HG02981 (cell line): ENCODE data around the gene PLK5.

Experiments
- ATAC-seq: cut with Tn5 transposase; IDR thresholded peaks from one replicate; pipeline ENCODE4 v1.9.1; 2021; ENCODE audit warnings: mild to moderate bottlenecking, moderate library complexity; ENCODE audit not compliant: unreplicated experiment

Gene PLK5

GRCh38 chr19:1576242-1577089 is 52.6 kb downstream of the PLK5 start:
- ATAC-seq: no peak

DNA sequence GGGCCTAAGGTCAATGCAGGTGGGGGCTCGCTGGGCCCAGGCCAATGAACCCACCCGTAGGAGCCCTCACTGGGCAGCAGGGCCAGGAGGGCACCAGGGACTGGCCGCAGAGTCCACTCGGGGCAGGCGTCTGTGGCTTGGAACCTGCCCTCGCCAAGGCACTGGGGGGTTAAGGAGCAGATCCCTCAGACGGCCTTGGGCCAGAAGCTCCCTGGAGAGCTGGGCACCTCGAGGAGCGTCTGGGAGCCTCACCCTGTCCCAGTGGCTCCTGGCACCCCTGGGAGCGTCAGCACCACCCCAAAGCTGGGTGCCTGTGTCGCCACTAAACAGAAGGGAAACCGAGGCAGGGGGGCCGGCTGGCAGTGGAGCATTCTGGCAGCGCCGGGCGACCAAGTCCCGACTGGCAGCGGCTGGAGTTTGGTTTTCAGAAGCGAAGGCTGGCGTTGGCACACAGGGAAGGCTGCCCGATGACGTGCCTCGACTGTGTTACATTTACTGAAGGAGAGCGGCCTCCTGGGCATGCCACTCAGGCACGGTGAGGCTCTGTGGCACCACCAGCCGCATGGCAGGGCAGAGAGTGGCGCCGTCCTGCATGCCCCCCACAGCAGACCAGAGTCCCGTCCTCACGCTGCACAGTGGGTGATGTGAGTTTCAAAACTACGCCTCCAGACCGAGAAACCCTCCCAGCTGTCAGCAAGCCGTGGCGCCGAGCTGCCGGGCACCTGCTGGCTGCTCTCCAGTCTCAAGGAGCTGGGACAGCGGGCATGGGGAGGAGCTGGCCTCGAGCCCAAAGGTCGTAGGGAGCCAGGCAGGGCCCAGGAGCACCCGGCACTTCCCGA is 53.4 kb downstream of the PLK5 start:
- ATAC-seq: no peak

- ATAC-seq: no peak
Measured at GRCh38 chr19:1577929-1578618, 54.2 kb downstream of the PLK5 start.

- no peak for ATAC-seq
Measured at GRCh38 chr19:1579222-1579621, 55.3 kb downstream of the PLK5 start.

DNA sequence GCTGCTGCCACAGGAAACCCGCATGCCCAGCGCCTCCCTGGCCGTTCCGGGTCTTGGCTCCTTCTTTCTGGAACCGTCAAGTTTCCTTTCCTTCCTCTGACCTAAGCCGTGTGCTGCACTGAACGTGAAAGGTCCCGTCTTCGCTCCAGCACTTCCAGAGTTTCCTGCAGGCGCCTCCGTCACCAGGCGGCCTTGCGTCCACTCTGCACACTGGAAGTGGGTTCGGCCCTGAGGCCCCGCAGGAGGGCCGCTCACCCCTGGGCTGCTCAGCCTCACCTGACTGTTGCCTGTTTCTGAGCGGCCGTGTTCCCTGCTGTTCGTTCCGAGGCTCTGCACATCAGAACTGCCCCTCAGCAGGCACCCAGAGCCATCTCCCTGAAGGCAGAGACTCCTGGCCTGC is 56.5 kb downstream of the PLK5 start:
- no peak for ATAC-seq

GRCh38 chr19:1580957-1581356 is 57.1 kb downstream of the PLK5 start:
- no peak for ATAC-seq

DNA sequence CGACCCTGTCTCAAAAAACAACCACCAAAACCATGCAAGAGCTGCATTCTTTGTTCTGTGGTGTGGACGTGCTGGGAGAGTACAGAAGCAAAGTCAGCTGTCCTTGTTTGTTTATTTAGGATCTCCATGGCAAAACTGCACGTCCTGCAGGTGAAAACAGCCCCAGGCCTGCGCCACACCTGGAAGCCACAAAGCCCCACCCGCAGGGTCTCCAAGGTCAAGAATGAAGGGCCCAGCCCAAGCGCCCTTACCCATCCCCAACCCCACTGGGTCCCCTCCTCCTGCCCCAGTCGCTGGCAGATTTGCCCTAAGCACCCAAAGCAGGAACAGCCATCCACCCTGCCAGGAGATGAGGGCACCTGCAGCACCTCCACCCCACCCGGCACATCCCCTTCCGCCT is 58.3 kb downstream of the PLK5 start:
- ATAC-seq: no peak

DNA sequence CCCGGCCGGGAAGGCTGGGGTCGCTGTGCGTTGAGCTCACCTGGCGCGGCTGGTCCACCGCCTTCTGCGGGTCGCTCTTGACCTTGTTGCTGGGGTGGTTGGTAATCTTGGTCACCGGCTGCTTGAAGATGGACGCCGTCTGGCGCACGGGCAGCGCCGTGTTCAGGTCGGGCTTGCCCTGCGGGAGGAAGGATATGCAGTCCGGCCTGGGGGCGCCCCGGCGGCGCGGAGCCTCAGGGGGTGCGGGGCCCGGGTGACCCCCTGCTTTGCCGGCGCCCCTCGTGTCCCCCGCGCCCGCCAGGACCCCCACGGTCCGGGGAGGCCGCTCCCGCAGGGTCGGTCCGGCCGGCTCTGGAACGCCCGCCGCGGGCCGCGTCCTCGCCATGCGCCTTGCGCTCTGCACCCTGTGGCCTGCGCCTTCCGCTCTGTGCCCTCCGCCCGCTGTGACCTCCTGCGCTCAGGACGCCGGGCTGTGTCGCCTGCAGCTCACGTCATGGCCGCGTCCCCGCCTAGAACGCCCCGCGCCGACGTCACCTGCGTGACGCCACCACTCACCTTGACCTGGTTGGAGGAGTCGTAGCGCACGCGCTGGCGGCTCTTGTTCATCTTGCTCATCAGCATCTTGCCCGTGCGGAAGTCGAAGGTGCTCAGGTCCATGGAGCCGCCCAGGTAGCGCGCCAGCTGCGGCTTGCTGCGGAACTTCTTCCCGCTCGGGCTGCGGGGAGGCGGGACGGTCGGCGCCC is 60.8 kb downstream of the PLK5 start:
- ATAC-seq: no peak

GRCh38 chr19:1585243-1585580 is 61.3 kb downstream of the PLK5 start:
- ATAC-seq: no peak
